GM18511 (cell line): ENCODE measurements around the gene SRGAP3.

Experiments used
- ATAC-seq: cut with Tn5 transposase; IDR thresholded peaks from one replicate; pipeline ENCODE4 v1.9.1; 2021; ENCODE audit warnings: mild to moderate bottlenecking, moderate library complexity; ENCODE audit not compliant: unreplicated experiment

The SRGAP3 gene

GRCh38 chr3:9204253-9204992 lies 45.0 kb downstream of the SRGAP3 start:
- ATAC-seq = no peak

GRCh38 chr3:9203317-9203716 lies 46.1 kb downstream of the SRGAP3 start:
- no peak for ATAC-seq

- no peak for ATAC-seq
Measured at GRCh38 chr3:9202546-9202945, 46.9 kb downstream of the SRGAP3 start.

- ATAC-seq = no peak
Measured at GRCh38 chr3:9201955-9202354, 47.5 kb downstream of the SRGAP3 start.

- no peak for ATAC-seq
Measured at GRCh38 chr3:9201266-9201665, 48.2 kb downstream of the SRGAP3 start.

- no peak for ATAC-seq
Measured at GRCh38 chr3:9199775-9200174, 49.7 kb downstream of the SRGAP3 start.

- ATAC-seq = no peak
Measured at GRCh38 chr3:9198899-9199335, 50.5 kb downstream of the SRGAP3 start.

GRCh38 chr3:9198261-9198660 lies 51.2 kb downstream of the SRGAP3 start:
- no peak for ATAC-seq

GRCh38 chr3:9196020-9196419 lies 53.4 kb downstream of the SRGAP3 start:
- no peak for ATAC-seq

- ATAC-seq = no peak
Measured at GRCh38 chr3:9195390-9195789, 54.1 kb downstream of the SRGAP3 start.

GRCh38 chr3:9194509-9195184 lies 54.8 kb downstream of the SRGAP3 start:
- ATAC-seq = no peak

GRCh38 chr3:9193633-9194195 lies 55.7 kb downstream of the SRGAP3 start:
- ATAC-seq = no peak

- ATAC-seq = no peak
Measured at GRCh38 chr3:9193211-9193610, 56.2 kb downstream of the SRGAP3 start.

GRCh38 chr3:9192248-9193025 lies 57.0 kb downstream of the SRGAP3 start:
- no peak for ATAC-seq

GRCh38 chr3:9190276-9190675 lies 59.2 kb downstream of the SRGAP3 start:
- ATAC-seq = no peak

- no peak for ATAC-seq
Measured at GRCh38 chr3:9188583-9188982, 60.9 kb downstream of the SRGAP3 start.

GRCh38 chr3:9185701-9186100 lies 63.7 kb downstream of the SRGAP3 start:
- no peak for ATAC-seq

GRCh38 chr3:9185046-9185445 lies 64.4 kb downstream of the SRGAP3 start:
- no peak for ATAC-seq

- ATAC-seq = no peak
Measured at GRCh38 chr3:9184461-9184835, 65.0 kb downstream of the SRGAP3 start.

GRCh38 chr3:9183811-9184460 lies 65.5 kb downstream of the SRGAP3 start:
- no peak for ATAC-seq

- no peak for ATAC-seq
Measured at GRCh38 chr3:9183011-9183410, 66.4 kb downstream of the SRGAP3 start.
